ENCODE results near the gene ADGRG4. TPM values are rescaled to one million over a fixed set of nuclear protein-coding genes. Genes with fewer than 3 reads are reported as not detected.
"Not testable (repeated sequence)": the region's sequence is repeated elsewhere in the genome, so short reads cannot be mapped to it uniquely, and the experiment has no call there.

Gene ADGRG4
- total RNA-seq, 1 donor = under 0.01 TPM

DNA sequence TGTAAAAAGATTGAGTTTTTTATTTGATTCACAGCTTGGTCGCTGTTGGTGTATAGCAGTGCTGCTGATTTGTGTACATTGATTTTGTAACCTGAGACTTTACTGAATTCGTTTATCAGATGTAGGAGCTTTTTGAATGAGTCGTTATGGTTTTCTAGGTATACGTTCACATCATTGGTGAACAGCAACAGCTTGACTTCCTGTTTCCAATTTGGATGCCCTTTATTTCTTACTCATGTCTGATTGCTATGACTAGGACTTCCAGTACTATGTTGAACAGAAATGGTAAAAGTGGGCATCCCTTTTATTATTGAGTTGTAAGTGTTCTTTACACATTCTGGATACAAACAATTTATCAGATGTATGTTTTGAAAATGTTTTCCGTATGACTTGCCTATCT, 76.0 kb downstream of the ADGRG4 start:
- DNase-seq (ENCODE audit: low read depth in 2 of 3, low spot score in 2 of 3) = no peak

DNA sequence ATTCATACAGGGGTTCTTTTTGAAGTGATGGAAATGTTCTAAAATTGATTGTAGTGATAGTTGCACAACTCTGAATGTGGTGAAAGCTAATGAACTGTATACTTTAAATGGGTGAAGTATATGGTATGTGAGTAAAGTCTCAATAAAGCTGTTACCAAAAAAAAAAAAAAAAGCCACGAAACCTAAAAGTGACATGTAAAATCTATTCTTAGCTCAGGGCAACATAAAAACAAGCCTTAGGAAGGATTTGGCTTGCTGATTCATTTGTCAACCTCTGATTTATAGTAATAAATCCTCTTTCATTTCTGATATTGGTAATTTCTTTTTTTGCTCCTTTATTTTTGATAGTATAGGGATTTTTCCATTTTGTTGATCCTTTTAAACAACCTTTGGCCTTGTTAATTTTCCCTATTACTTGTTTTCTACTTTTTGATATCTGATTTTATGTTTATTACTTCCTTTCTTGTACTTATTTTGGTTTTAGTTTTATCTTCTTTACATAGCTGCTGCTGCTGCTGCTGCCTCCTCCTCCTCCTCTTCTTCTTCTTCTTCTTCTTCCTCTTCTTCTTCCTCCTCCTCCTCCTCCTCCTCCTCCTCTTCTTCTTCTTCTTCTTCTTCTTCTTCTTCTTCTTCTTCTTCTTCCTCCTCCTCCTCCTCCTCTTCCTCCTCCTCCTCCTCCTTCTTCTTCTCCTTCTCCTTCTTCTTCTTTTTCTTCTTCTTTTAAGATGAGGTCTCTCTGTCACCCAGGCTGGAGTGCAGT, 79.4 kb downstream of the ADGRG4 start:
- no peak for DNase-seq (ENCODE audit: low read depth in 2 of 3, low spot score in 2 of 3)

DNA sequence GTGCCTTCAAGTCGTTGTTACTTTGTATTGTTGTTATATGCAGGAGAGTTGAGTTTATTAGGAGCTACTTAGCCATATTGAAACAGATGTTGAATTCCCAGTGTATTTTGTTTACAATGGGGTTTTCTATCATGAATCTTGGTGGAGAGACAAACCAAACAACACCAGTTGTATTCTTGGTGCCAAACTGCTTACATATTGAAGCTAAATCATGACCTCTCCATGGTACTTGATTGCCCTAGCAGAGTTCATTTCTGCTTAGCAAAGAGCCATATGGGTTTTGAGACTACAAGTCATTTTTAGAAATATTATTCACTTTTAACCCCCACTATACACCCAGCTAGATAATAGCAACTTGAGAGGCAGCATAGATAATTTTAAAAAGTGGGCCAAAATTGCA, 85.4 kb downstream of the ADGRG4 start:
- DNase-seq (ENCODE audit: low read depth in 2 of 3, low spot score in 2 of 3) = no peak

DNA sequence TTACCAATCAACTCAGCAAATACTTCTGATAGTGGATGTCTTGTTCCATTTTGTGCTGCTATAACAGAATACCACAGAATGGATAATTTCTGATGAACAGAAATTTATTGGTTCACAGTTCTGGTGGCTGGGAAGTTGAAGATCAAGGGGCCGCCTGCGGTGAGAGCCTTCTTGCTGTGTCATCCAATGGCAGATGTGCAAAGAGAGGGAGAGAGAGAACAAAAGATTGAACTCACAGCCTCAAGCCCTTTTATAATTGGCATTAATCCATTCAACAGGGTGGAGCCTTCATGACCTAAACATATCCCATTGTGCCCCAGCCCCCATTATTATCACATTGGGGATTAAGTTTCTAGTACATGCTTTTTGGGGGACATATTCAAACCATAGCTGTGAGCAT, 86.1 kb downstream of the ADGRG4 start:
- DNase-seq (ENCODE audit: low read depth in 2 of 3, low spot score in 2 of 3) = no peak

DNA sequence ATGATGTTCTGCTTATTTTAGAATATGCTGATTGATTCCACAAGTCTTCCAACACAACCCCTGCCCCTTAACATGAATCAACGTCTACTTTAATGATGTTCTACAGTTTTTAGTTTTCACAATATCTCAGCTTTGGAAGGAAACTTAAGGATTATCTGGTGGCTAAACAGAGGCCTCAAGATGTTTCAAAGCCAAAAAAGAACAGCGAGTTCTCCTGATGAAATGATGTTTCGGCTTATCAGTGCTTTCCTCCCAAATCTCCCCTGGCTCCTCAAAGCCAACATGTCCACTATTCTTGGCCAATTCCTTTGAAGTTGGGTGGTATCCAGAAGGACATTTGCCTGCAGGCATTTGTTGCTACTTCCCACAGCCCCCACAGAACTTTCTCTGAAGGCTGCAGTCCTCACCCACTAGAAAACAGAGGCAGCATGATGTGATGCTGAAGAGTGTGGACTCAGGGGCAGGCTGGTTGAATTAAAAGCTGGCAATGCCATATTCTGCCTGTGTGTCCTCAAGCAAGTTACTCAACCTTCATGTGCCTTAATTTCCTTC, 87.3 kb downstream of the ADGRG4 start:
- no peak for DNase-seq (ENCODE audit: low read depth in 2 of 3, low spot score in 2 of 3)

DNA sequence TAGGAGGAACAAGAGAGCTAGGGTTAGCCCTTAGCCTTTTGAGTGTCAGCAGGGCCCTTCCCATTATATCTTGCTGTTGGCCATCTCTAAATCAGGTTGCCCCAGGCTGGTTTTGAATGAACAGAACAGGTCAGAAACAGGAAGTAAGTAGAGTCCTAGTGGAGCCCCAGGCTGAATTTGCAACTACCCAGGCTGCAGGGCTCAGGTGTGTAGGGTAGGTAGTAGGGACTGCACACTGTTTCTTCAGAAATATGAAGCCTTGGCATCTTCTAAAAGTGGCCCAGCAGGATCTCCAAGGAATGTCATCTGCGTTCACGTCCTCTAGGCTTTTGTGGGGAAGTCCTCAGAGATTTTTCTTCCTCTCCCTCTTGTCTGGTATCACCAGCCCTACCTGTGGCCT, 90.2 kb downstream of the ADGRG4 start:
- no peak for DNase-seq (ENCODE audit: low read depth in 2 of 3, low spot score in 2 of 3)

DNA sequence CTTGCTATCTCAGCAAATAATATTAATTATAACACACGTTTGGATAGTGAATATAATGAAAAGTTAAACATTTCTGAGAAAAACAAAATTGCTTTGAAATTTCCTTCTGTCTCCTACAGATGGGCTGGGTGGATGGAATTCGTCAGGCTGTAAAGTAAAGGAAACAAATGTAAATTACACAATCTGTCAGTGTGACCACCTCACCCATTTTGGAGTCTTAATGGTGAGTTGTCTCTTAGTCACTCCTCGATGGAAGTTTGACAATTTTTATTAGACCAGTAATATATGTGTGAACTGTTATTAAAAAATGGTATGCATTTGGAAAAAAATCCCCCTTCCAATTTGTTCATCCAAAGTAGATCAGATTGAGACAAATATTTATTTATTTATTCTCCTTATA, 94.5 kb downstream of the ADGRG4 start:
- DNase-seq (ENCODE audit: low read depth in 2 of 3, low spot score in 2 of 3) = no peak

DNA sequence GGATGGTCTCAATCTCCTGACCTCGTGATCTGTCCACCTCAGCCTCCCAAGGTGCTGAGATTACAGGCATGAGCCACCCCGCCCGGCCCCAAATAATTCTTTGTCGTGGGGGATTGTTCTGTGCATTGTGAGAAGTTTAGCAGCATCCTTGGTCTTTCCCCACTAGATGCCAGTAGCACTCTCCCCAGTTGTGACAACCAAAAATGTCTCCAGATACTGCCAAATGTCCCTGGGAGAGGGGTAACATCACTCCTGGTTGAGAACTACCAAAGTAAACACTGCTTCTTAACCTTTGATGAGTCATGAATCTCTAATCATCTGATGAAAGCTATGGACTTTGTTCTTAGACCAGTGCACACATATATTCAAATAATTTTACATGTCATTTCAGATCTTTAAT, 96.2 kb downstream of the ADGRG4 start:
- no peak for DNase-seq (ENCODE audit: low read depth in 2 of 3, low spot score in 2 of 3)

DNA sequence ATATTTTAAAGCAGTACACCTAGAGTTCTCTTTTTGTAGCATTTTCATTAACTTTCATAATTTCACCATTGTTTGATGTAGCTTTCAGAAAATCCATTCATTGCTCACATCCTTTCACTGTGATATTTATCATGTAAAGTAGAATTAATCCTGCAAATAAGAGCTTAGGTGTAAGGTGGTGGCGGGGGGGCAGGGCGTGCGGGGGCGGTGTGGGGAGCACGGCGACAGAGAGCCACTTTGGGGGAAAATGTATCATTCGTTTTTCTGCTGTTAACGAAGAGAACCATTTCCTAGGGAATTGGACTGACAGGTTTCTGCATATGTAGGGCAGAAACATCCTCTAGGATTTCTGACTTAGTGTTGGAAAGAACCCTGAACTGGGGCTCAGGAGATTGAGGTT, 104.4 kb downstream of the ADGRG4 start:
- DNase-seq (ENCODE audit: low read depth in 2 of 3, low spot score in 2 of 3) = no peak

DNA sequence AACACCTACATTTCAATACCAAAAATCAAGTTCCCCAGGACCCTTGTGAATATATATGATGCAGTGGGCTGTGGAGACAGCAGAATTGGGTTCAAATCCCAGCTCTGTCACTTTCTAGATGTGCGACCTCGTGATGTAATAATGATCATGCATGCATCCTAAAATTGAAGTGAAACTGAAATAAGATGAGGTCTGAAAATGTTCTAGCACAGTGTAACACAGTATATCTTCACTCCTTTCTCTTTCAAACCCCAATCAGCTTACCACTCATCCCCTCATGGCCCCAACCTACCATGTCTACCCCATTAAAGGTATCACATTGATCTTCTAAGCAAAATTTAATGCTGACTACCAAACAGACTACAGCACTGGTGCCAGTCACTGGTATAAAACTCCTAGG, 117.0 kb downstream of the ADGRG4 start:
- no peak for DNase-seq (ENCODE audit: low read depth in 2 of 3, low spot score in 2 of 3)

DNA sequence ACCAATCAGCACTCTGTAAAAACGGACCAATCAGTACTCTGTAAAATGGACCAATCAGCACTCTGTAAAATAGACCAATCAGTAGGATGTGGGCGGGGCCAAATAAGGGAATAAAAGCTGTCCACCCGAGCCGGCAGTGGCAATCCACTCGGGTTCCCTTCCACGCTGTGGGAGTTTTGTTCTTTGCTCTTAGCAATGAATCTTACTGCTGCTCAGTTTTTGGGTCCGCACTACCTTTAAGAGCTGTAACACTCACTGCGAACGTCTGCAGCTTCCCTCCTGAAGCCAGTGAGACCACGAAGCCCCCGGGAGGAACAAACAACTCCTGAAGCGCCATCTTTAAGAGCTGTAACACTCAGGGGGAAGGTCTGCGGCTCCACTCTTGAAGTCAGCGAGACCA, 120.6 kb downstream of the ADGRG4 start:
- DNase-seq (ENCODE audit: low read depth in 2 of 3, low spot score in 2 of 3) = no peak

DNA sequence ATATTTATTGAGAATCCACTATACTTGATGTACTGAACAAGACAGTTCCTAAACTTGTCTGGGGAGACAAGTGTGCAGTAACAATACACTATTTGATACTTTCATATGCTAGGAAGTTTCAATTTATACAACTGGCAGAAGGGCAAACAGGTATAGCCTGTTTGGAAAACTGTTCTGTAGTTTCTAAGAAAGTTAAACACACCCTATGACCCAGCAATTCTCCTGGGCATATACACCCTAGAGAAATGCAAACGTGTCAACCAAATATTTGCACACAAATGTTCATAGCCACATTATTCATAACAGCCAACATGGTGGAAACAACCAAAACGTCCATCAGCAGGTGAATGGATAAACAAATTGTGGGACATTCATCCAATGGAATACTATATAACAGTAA, 123.0 kb downstream of the ADGRG4 start:
- DNase-seq (ENCODE audit: low read depth in 2 of 3, low spot score in 2 of 3) = no peak

DNA sequence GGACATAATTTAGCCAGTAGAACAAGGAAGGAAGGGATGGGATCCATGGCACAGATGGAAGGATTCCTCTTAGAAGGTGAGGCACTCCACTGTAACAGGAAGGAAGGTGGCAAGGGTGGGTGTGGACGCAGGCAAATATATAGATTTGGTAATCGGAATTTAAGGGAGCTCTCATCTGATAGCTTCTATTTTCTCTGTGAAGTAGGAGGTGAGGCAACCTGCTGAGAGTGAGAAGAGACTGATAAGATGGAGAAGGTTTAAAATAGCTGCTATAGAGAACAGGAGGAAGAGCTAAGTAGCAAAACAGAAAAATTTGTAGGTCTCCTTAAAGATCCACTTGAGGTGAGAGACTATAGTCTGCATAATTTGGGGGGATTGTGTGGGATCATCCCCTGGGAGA, 125.2 kb downstream of the ADGRG4 start:
- no peak for DNase-seq (ENCODE audit: low read depth in 2 of 3, low spot score in 2 of 3)

DNA sequence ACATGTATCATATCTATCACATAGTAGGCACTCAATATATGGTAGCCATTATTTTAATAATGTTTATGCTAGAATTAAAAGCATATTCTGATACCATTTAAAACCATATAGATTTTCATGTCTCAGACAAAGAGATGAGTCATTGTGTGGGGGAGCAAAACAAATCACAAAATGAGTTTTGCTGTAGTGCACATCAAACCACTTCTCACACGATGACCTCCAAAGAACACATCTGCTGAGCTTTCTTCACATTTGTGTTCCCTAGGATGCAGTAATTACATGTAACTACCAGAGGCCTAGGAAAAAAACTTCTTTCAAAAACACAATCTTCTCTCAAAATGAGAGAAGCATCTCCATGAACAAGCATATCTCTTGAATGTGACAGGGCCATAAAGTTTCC, 130.9 kb downstream of the ADGRG4 start:
- no peak for DNase-seq (ENCODE audit: low read depth in 2 of 3, low spot score in 2 of 3)

DNA sequence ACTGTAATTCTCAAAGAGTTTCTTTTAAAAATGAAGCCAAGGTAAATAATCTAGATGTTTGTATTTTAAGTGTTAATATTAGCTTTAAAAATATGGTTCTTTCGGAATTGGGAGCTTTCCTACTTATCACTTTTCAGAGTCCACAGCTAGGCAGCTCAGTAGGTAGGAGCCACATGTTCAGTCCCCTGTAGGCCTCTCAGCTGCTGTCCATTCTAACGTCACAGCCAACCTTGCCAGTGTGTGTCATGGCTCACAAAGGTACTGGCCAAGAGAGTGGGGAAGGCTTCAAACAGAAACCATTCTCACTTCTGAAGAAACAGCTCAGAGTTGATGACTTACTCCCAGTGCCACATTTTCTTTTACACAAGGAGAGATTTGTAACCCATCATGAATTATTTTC, 137.0 kb downstream of the ADGRG4 start:
- DNase-seq (ENCODE audit: low read depth in 2 of 3, low spot score in 2 of 3) = no peak

DNA sequence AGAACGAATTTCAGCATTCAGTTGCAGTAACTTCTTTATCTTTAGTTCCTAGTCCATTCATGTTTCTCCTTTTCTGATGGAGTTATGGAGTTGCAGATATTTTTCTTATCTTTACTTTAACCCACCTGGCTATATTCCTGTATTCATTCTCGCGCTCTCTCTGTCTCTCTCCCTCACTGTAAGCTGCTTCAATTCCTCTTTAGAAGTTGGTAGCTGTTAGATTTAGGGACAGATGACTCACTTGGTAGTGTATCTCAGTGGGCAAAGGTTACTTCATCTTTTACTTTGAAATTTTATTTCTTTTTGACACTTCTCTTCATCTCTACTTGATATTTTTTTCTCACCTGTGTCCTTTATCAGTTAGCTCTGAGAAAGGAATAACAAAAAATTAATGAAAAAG, 137.4 kb downstream of the ADGRG4 start:
- no peak for DNase-seq (ENCODE audit: low read depth in 2 of 3, low spot score in 2 of 3)

DNA sequence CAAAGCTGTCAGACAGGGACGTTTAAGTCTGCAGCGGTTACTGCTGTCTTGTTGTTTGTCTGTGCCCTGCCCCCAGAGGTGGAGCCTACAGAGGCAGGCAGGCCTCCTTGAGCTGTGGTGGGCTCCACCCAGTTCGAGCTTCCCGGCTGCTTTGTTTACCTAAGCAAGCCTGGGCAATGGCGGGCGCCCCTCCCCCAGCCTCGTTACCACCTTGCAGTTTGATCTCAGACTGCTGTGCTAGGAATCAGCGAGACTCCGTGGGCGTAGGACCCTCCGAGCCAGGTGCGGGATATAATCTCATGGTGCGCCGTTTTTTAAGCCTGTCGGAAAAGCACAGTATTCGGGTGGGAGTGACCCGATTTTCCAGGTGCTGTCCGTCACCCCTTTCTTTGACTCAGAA, 144.9 kb downstream of the ADGRG4 start:
- DNase-seq (ENCODE audit: low read depth in 2 of 3, low spot score in 2 of 3) = not testable (repeated sequence)

DNA sequence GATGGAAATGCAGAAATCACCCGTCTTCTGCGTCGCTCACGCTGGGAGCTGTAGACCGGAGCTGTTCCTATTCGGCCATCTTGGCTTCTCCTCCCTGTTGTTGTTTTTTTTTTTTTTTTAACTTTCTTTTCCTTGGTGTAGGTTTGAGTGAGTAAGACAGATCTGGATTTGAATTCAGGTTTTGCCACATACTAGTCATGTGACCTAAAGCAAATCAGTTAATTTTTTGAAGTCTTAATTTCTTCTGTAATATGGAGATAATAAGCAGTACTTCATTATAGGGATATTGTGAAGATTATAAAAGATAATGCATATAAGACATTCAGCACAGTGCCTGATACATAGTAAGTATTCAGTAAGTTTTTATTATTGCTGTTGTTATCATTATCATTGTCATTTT, 145.4 kb downstream of the ADGRG4 start:
- DNase-seq (ENCODE audit: low read depth in 2 of 3, low spot score in 2 of 3) = no peak

DNA sequence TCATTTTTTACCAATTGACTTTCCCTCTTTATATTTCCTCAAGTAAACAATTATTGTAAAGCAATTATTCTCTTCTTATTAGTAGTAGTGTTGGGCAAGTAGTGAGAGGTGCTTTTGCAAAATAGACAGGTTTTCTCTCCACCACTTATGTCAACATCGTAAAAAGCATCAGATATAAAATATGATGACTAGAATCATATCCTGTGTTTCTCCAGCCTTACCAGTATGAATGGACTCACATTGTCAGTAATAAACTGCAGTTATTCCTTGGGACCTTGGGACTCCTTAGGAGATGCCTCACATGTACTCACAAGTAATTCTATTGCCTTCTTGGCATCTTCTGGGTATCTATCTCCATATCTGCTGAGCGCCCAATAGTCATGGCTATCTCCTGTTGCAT, 146.5 kb downstream of the ADGRG4 start:
- no peak for DNase-seq (ENCODE audit: low read depth in 2 of 3, low spot score in 2 of 3)

DNA sequence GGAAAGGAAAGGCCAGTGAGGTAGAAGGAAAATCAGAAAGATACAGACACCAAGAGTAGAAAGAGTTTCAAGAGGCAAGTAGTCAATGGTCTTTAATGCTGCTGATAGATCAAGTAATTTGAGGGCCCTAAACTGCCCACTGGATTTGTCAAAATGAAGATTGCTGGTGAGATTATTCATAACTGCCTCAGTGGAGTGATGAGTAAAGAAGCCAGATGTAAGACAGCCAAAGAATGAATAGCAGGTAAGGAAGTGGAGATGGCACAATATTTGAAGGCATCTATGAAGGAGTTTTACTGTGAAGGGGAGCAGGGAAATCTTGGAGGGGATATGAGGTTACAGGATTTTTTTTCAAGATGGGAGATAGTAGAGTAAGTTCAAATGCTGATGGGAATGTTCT, 147.2 kb downstream of the ADGRG4 start:
- no peak for DNase-seq (ENCODE audit: low read depth in 2 of 3, low spot score in 2 of 3)

DNA sequence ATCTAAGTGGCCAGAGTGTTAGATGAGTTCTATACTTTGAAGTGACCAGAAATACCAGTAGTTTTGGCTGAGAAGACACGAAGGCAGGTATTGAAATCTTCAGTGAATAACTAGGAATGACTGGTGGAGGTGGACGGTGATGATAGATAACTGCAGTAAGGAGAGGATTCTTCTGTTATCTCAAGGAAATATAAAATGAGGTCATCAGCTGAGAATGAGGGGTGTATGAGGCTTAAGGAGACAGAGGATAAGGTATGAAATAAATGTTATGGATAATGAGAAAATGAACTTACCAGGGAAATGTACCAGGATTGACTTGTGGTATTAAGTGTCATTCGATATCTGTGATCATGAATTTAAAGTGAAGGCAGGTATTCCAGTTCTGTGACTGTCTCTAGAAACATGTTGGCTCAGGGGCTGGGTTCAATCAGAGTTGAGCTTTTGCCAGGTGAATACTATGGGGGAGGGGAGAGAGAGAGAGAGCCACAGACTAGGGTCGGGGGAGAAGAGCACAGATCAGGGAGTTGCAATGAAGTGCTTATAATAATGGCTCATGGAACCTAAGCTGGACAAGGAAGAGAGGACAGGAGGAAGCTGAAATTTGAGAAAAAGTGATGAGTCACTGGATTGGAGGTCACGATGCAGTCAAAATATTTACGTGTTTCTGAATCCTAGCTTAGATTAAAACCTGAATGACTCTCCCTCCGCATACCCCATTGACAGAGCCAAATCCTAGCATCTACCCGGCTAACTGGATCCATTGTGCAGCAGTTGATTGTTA, 149.5 kb downstream of the ADGRG4 start:
- no peak for DNase-seq (ENCODE audit: low read depth in 2 of 3, low spot score in 2 of 3)

DNA sequence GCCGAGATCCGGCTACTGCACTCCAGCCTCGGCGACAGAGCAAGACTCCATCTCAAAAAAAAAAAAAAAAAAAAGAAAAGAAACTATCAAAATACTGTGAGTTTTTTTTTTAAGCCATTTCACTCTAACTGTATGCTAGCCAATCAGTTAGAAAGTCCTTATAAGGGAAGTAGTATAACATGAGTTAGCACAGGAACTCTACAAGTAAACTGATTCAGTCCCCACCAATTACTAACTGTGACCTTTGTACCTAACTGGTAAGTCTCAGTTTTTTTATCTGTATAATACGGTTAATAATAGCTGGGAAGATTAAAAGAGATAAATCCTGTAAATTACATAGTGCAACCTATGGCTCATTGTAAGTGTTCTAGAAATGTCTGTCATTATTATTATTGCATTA, 151.9 kb downstream of the ADGRG4 start:
- no peak for DNase-seq (ENCODE audit: low read depth in 2 of 3, low spot score in 2 of 3)

All from hematopoietic multipotent progenitor cell (in vitro differentiated cells).